GM18520 (cell line): Measurements from ENCODE around the gene EFCAB7.
"Not testable (repeated sequence)": the region's sequence is repeated elsewhere in the genome, so short reads cannot be mapped to it uniquely, and the experiment has no call there.

Source experiments
- ATAC-seq: cut with Tn5 transposase; IDR thresholded peaks from one replicate; pipeline ENCODE4 v1.9.1; 2021; ENCODE audit not compliant: unreplicated experiment

The EFCAB7 gene

GRCh38 chr1:63547621-63548294, 24.4 kb downstream of the EFCAB7 start:
- no peak for ATAC-seq

DNA sequence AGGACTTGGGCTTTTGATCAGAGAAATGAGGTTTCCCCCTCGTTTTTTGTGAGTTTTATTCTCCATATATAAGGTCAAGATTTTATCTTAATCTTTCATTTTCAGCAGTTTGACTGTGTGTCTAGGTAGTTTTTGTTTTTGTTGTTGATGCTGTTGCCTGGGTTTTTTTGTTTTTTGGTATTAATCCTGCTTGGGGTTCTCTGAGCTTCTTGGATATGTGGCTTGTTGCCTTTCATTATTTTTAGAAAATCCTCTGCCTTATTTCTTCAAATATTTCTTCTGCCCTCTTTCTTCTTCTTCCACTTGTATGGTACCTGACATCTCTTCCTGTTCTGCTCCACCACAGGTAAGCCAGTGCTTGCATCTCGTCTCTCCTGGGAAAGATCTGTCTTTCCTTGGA, 25.0 kb downstream of the EFCAB7 start:
- ATAC-seq, result no peak

- ATAC-seq, result no peak
These were observed 25.6 kb downstream of the EFCAB7 start for GRCh38 chr1:63548877-63549276.

DNA sequence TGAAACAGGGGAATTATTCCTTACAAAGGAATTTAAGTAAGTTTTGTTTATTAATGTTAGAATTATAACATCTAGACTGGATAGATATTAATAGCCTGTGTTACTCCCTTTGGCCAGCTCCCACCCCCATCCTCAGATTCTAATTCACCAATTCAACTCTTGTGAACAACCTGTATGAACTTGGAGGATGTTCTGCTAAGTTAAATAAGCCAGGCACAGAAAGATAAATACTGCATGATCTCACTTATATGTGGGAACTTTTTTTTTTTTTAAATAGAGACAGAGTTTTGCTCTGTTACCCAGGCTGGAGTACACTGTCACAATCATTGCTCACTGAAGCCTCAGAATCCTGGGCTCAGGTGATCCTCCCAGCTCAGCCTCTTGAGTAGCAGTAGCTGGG, 32.2 kb downstream of the EFCAB7 start:
- no peak for ATAC-seq

GRCh38 chr1:63557365-63557987, 34.2 kb downstream of the EFCAB7 start:
- no peak for ATAC-seq

- no peak for ATAC-seq
These were observed 36.0 kb downstream of the EFCAB7 start for GRCh38 chr1:63559357-63559756.

GRCh38 chr1:63563745-63564144, 40.4 kb downstream of the EFCAB7 start:
- ATAC-seq, result no peak

GRCh38 chr1:63569068-63569467, 45.7 kb downstream of the EFCAB7 start:
- no peak for ATAC-seq

DNA sequence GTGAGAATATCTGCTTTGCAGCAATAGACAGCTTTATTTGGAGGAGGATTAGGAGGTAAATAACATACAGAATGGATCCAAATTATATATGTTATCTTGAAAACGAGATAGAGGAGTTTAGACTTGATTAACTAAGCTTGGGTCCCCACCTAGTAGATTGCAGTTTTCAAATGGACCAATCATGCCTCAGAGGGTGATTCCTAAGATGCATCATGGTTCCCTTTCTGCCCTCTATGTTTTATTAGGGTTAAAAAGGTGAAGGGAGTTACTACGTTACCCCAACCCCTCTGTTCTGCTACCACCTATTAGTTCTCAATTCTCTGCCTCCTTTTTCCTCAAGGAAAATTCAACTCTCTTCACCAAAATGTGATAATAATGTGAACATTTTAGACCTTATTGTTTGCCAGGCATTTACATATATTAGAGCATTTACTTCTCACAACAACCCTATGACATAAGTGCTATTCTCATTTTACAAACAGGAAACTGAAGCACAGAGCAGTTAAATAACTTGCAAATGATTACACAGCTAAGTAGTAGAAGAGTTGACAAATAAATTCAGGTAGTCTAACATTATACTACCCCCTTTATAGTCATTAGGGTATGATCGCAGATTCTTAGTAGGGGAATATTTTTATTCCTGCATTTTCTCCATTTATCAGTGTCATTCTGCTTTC, 46.5 kb downstream of the EFCAB7 start:
- ATAC-seq, result peak; percentile 55

- not testable (repeated sequence) for ATAC-seq
These were observed 49.4 kb downstream of the EFCAB7 start for GRCh38 chr1:63572686-63573085.

DNA sequence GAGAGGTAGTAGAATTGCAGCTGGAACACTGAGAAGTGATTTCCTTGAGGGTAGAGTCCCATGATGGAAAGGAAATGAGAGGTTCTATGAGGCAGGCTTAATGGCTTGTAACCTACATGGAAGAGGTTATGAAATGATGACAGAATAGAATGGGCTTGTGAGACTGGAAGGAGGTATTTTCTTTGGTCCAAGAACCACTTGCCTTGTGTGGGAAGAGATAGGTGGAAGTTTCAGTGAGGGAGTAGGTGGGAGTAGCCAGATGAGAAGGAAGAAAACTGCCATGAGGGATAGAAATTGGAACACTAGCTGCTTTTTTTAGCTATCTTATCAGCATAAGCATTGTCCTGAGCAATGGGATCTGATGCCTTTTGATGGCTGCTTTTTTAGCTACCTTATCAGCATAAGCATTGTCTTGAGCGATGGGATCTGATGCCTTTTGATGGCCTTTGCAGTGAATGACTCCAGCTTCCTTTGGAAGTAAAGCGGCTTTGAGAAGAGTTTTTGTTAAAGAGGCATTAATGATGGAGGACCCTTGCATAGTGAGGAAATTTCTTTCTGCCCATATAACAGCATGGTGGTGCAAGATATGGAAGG, 51.0 kb downstream of the EFCAB7 start:
- ATAC-seq, result not testable (repeated sequence)

- no peak for ATAC-seq
These were observed 52.1 kb downstream of the EFCAB7 start for GRCh38 chr1:63575340-63575826.

DNA sequence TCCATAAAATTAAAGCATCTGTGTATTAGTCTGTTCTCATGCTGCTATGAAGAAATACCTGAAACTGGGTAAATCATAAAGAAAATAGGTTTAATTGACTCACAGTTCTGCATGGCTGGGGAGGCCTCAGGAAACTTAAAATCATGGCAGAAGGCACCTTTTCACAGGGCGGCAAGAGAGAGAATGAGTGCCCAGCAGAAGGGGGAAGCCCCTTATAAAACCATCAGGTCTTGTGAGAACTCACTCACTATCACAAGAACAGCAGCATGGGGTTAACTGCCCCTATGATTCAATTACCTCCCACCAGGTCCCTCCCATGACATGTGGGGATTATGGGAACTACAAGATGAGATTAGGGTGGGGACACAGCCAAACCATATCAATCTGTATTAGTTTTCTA, 63.0 kb downstream of the EFCAB7 start:
- not testable (repeated sequence) for ATAC-seq

GRCh38 chr1:63590166-63590560, 66.8 kb downstream of the EFCAB7 start:
- ATAC-seq, result no peak

- no peak for ATAC-seq
These were observed 69.4 kb downstream of the EFCAB7 start for GRCh38 chr1:63592536-63593302.

DNA sequence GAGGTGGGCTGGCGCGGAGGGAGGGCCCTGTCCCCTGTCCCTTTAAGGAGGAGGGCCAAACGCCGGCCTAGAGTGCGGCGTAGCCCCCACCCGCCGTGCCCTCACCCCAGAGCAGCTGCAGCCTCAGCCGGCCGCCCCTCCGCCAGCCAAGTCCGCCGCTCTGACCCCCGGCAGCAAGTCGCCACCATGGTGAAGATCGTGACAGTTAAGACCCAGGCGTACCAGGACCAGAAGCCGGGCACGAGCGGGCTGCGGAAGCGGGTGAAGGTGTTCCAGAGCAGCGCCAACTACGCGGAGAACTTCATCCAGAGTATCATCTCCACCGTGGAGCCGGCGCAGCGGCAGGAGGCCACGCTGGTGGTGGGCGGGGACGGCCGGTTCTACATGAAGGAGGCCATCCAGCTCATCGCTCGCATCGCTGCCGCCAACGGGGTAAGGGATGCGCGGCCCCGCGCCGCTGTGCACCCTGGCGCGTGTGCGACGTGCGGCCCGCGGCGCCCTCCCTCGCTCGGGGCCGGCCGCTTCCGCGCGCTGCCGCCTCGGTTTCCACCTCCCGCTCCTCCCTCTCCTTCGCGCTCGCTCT, 70.1 kb downstream of the EFCAB7 start, which contains the start of gene PGM1:
Gene PGM1 (plus strand): TSS at position 109 of the 583 bp plus-strand sequence. CDS start 78 bp downstream, at position 187.
- ATAC-seq, result peak; percentile 64

- peak; percentile 25 for ATAC-seq
These were observed 70.7 kb downstream of the EFCAB7 start for GRCh38 chr1:63593886-63594605.

GRCh38 chr1:63595435-63595834, 72.1 kb downstream of the EFCAB7 start:
- ATAC-seq, result no peak

DNA sequence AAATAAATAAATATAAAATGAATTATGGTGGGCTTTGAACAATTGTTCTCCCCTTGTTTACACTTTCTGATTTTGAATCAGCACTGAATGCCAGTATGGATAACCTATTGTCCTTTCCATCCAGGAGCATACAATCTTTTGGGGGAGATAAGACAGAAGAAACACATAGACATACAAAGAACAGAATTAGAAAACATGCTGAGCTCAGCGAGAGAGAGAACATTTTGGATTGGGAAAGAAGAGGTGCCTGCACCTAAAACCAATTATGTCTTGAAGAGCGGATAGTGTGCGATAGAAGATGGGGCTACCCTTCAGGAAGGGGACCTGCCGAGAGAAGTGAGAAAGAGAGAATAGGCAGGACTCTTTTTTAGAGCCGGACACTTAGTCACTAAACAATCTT, 76.5 kb downstream of the EFCAB7 start:
- no peak for ATAC-seq

DNA sequence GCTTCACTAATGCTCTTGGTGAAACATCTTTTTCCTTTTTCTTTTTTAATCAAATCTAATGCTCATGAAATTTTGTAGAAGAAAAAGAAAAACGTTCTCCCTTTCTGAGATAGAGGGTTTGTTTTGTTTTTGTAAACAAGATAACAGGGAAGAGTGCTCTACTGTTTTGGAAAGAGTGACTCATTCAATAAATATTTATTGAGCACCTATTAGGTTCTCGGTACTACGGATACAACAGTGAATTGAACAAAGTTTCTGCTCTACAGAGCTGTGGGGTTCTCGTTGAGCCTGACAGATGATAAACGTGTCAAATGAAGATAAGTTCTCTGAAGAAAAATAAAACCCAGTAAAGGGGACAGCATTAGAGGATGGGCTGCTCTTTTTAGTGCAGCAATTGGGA, 76.9 kb downstream of the EFCAB7 start:
- no peak for ATAC-seq
